Breast epithelium (tissue), 4 donors: Measurements from ENCODE around the gene CLSTN1. TPM values are rescaled to one million over a fixed set of nuclear protein-coding genes. Genes with fewer than 3 reads are reported as not detected.

ENCODE experiments used
- DNase-seq, 2 donors: peaks; one replicate each; pipeline ENCODE4 v3.0.0-alpha.2; 2019; ENCODE audit warnings: low spot score in 2 of 2
- H3K27ac ChIP-seq, 2 donors: fragments of 200-600 bp; sonication (generic) in 1 of 2; one replicate each; pipeline ENCODE4 v1.5.1; 2016 to 2019; ENCODE audit warnings: mild to moderate bottlenecking in 1 of 2
- H3K27me3 ChIP-seq, 2 donors: fragments of 200-600 bp; sonication (generic) in 1 of 2; one replicate each; pipeline versions ENCODE4 v1.5.1 to v1.6.0; 2017 to 2019; ENCODE audit warnings: control low read depth in 1 of 2, mild to moderate bottlenecking in 1 of 2
- H3K36me3 ChIP-seq: fragments of 200-600 bp; one replicate; pipeline ENCODE4 v1.5.1; 2019
- H3K4me1 ChIP-seq, 2 donors: fragments of 200-600 bp; sonication (generic); one replicate each; pipeline ENCODE4 v1.5.1; 2016 to 2019; ENCODE audit warnings: control low read depth in 1 of 2
- H3K4me3 ChIP-seq, 3 donors: fragments of 200-600 bp; sonication (generic); 1 replicate in 2 of 3; 2 replicates in 1 of 3; pipeline ENCODE4 v1.5.1; 2016 to 2019; ENCODE audit warnings: mild to moderate bottlenecking in 3 of 3, moderate library complexity in 2 of 3
- H3K9me3 ChIP-seq, 2 donors: fragments of 200-600 bp; sonication (generic) in 1 of 2; one replicate each; pipeline ENCODE4 v1.5.1; 2016 to 2019; ENCODE audit warnings: control low read depth in 1 of 2
- CTCF ChIP-seq, 3 donors: fragments of 450-650 bp; IDR thresholded peaks; one replicate each; pipeline ENCODE4 v1.5.1; 2016 to 2017; ENCODE audit warnings: antibody characterized with exemption in 3 of 3, mild to moderate bottlenecking in 3 of 3, moderate library complexity in 3 of 3
- POLR2A ChIP-seq: fragments of 450-650 bp; IDR thresholded peaks from one replicate; pipeline ENCODE4 v1.6.1; 2016; ENCODE audit warnings: antibody characterized with exemption, mild to moderate bottlenecking, moderate library complexity
- POLR2AphosphoS5 ChIP-seq, 3 donors: sonication (generic); formaldehyde crosslinking; IDR thresholded peaks; one replicate each; pipeline ENCODE4 v1.6.1; 2017; ENCODE audit warnings: antibody characterized with exemption in 3 of 3
- intact Hi-C: fragments of 100-400 bp; cut with DNase I; formaldehyde crosslinking; loops from one replicate; pipeline ENCODE4 v1.15.1; 2023; ENCODE audit warnings: low total_unique reads
- total RNA-seq, 3 donors: library from RNA; depleted of rRNA; stranded (reverse); fragments of >200 nt; gene quantifications; one replicate each; pipeline ENCODE4 v1.1.0, GENCODE V29; 2016

The CLSTN1 gene
- total RNA-seq, 3 donors from 2014 or later, result 25.4 to 47.5 (median 42.3) TPM

DNA sequence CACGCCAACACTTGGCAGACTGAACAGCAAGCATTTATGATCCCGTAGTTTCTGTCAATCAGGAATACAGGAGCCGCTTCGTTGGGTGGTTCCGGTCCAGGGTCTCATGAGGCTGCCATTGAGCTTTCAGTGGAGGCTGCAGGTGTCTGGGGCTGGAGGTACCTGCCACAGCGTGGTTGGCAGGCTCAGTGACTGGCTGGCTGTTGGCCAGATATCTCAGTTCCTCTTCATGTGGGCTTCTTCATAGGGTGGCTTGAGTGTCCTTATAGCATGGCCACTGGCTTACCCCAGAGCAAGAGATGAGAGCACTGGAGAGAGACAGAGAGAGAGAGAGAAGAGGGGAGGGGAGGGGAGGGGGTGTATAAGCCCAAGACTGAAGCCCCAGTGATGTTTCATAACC, 142.9 kb downstream of the CLSTN1 start:
- H3K9me3 ChIP-seq, result no peaks in the 10 kb centered on the region
- TF ChIP-seq POLR2AphosphoS5 (IDR thresholded peaks at IDR 0.05), result no peak
- TF ChIP-seq CTCF (IDR thresholded peaks at IDR 0.05), result no peak
- no peak for TF ChIP-seq POLR2A
- DNase-seq, result no peak
- no peaks in the 10 kb centered on the region for H3K4me1 ChIP-seq
- no peak overlapping the region for H3K4me3 ChIP-seq
- no peak overlapping the region for H3K27ac ChIP-seq
- no peaks in the 10 kb centered on the region for H3K27me3 ChIP-seq
- no peaks in the 10 kb centered on the region for H3K36me3 ChIP-seq
- intact Hi-C loops, result no loop called here

GRCh38 chr1:9680091-9680490, 143.7 kb downstream of the CLSTN1 start:
- Histone ChIP-seq H3K9me3 (no peaks in the 10 kb centered on the region), H3K36me3 (no peaks in the 10 kb centered on the region)
- intact Hi-C loops, result no loop called here

More at GRCh38 chr1:9680091-9680490, 143.7 kb downstream of the CLSTN1 start:
- TF ChIP-seq POLR2AphosphoS5 (IDR thresholded peaks at IDR 0.05), result no peak
- TF ChIP-seq CTCF (IDR thresholded peaks at IDR 0.05), result no peak
- TF ChIP-seq POLR2A, result no peak
- DNase-seq, result no peak
- no peaks in the 10 kb centered on the region for H3K4me1 ChIP-seq
- no peaks in the 10 kb centered on the region for H3K27me3 ChIP-seq
- H3K27ac ChIP-seq, result no peak overlapping the region
- H3K4me3 ChIP-seq, result no peak overlapping the region

Other genes starting within 250 kb of the CLSTN1 start
- 1 to 10 TPM; 5.0 to 6.2 (median 5.0) TPM for gene TMEM201, start 235.1 kb downstream of the CLSTN1 start, total RNA-seq
- gene PIK3CD, start 172.2 kb downstream of the CLSTN1 start, total RNA-seq, result 10 to 100 TPM in 2 of 3 donors, 1 to 10 TPM in 1; 8.2 to 12.1 (median 11.9) TPM
- 10 to 100 TPM; 25.9 to 37.9 (median 29.5) TPM for gene CTNNBIP1, start 86.3 kb upstream of the CLSTN1 start, total RNA-seq
- 10 to 100 TPM; 22.3 to 29.3 (median 23.7) TPM for gene LZIC, start 119.4 kb upstream of the CLSTN1 start, total RNA-seq
- gene NMNAT1, start 119.5 kb upstream of the CLSTN1 start, total RNA-seq, result 1 to 10 TPM; 6.6 to 8.3 (median 6.9) TPM
- gene RBP7, start 173.3 kb upstream of the CLSTN1 start, total RNA-seq, result 100 to 1,000 TPM in 1 of 3 donors, 10 to 100 TPM in 2; 37.5 to 285 (median 49.8) TPM
- gene UBE4B, start 209.0 kb upstream of the CLSTN1 start, total RNA-seq, result 10 to 100 TPM; 36.4 to 43.4 (median 41.7) TPM